Measurements from ENCODE around the gene PNMA3.
"Not testable (repeated sequence)": the region's sequence is repeated elsewhere in the genome, so short reads cannot be mapped to it uniquely, and the experiment has no call there.

The PNMA3 gene, protein sequence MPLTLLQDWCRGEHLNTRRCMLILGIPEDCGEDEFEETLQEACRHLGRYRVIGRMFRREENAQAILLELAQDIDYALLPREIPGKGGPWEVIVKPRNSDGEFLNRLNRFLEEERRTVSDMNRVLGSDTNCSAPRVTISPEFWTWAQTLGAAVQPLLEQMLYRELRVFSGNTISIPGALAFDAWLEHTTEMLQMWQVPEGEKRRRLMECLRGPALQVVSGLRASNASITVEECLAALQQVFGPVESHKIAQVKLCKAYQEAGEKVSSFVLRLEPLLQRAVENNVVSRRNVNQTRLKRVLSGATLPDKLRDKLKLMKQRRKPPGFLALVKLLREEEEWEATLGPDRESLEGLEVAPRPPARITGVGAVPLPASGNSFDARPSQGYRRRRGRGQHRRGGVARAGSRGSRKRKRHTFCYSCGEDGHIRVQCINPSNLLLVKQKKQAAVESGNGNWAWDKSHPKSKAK

GRCh38 chrX:153055871-153056749, at the start of gene PNMA3:
PNMA3 (plus strand) TSS chrX:153056470; CDS start chrX:153057056, 586 bp downstream.
- Histone ChIP-seq H3K4me1 (no peaks in the 10 kb centered on the region), H3K4me3 (no peak within 1 kb of the TSS), H3K9me3 (no peaks in the 10 kb centered on the region), H3K36me3 (replicated peaks) (no peaks in the 10 kb centered on the region), H3K27me3 (ENCODE audit: low read depth) (no peaks in the 10 kb centered on the region)
- DNase-seq (ENCODE audit: low spot score in 2 of 2) = no peak
- in situ Hi-C loops (cut with MboI; ENCODE audit: low sequenced_read_pairs) = no loop called here

DNA sequence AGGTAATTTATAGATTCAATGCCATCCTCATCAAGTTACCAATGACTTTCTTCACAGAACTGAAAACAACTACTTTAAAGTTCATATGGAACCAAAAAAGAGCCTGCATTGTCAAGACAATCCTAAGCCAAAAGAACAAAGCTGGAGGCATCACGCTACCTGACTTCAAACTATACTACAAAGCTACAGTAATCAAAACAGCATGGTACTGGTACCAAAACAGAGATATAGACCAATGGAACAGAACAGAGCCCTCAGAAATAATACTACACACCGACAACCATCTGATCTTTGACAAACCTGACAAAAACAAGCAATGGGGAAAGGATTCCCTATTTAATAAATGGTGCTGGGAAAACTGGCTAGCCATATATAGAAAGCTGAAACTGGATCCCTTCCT, 39.1 kb upstream of the PNMA3 start:
- in situ Hi-C loops (cut with MboI; ENCODE audit: low sequenced_read_pairs); H3K4me1 ChIP-seq; DNase-seq (ENCODE audit: low spot score in 2 of 2); H3K36me3 ChIP-seq (replicated peaks); H3K4me3 ChIP-seq; H3K9me3 ChIP-seq: not testable (repeated sequence)
- peaks cover 13% of the 10 kb centered on the region for H3K27me3 ChIP-seq (ENCODE audit: low read depth)

DNA sequence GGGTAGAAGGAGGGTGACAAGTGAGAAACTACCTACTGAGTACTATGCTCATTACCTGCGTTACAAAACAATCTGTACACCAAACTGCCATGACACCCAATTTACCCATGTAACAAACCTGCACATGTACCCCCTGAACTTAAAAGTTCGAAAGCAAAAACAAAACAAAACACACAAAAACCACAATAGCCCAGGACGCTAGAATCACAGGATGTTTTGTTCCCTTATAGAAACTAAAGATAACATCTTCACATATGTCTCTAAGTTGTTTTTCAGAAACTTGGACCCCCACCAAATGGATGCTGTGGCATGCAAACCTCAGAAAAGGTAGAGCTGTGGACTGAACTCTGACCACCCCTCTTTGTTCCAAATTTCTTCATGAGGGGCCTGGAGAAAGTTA, 37.1 kb upstream of the PNMA3 start:
- Histone ChIP-seq H3K36me3 (replicated peaks) (no peaks in the 10 kb centered on the region), H3K4me3 (no peak overlapping the region), H3K27me3 (ENCODE audit: low read depth) (peaks cover 6% of the 10 kb centered on the region), H3K4me1 (no peaks in the 10 kb centered on the region), H3K9me3 (no peaks in the 10 kb centered on the region)
- DNase-seq (ENCODE audit: low spot score in 2 of 2) = no peak
- in situ Hi-C loops (cut with MboI; ENCODE audit: low sequenced_read_pairs) = no loop called here

- DNase-seq (ENCODE audit: low spot score in 2 of 2); H3K4me1 ChIP-seq; H3K4me3 ChIP-seq; H3K27me3 ChIP-seq (ENCODE audit: low read depth); H3K9me3 ChIP-seq; H3K36me3 ChIP-seq (replicated peaks); in situ Hi-C loops (cut with MboI; ENCODE audit: low sequenced_read_pairs): not testable (repeated sequence)
These were observed 29.8 kb upstream of the PNMA3 start for GRCh38 chrX:153026501-153026900.

DNA sequence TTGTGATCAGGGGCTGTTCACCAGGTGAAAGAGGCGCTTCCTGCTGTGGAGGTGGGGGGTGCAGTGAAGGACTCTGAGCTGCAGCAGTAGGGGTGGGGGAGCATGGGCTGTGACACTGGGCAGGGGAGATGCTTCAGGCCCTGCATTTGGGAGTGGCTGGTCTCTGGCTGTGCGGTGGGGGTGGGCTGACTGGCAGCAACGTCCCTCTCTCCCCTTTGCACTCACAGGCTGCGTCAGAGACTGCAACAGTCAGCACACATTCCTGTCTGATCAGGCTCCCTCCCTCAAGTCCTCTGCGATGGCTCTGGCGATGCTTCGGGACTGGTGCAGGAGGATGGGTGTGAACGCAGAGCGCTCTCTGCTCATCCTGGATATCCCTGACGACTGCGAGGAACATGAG, 27.8 kb upstream of the PNMA3 start:
- in situ Hi-C loops (cut with MboI; ENCODE audit: low sequenced_read_pairs); H3K4me3 ChIP-seq; H3K36me3 ChIP-seq (replicated peaks); H3K9me3 ChIP-seq; H3K27me3 ChIP-seq (ENCODE audit: low read depth); DNase-seq (ENCODE audit: low spot score in 2 of 2); H3K4me1 ChIP-seq: not testable (repeated sequence)

DNA sequence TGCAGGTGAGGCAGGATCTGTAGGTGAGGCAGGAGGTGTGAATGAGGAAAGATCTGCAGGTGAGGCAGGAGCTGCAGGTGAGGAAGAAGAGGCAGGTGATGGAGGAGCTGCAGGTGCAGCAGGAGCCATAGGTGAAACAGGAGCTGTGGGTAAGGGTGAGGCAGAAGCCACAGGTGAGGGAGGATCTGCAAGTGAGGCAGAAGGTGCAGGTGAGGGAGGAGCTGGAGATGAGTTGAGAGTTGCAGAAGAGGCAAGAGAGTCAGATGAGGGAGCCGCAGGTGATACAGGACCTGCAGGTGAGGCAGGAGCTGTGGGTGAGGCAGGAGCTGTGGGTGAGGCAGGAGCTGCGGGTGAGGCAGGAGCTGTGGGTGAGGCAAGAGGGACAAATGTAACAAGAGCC, 27.1 kb upstream of the PNMA3 start:
- no peaks in the 10 kb centered on the region for H3K27me3 ChIP-seq (ENCODE audit: low read depth)
- H3K4me1 ChIP-seq = peaks cover 4% of the 10 kb centered on the region; the same call in 1 of the 2 replicates
- no peaks in the 10 kb centered on the region; the same call in 1 of the 2 replicates for H3K9me3 ChIP-seq
- H3K4me3 ChIP-seq = no peak overlapping the region
- no peak for DNase-seq (ENCODE audit: low spot score in 2 of 2)
- no peaks in the 10 kb centered on the region for H3K36me3 ChIP-seq (replicated peaks)
- in situ Hi-C loops (cut with MboI; ENCODE audit: low sequenced_read_pairs) = no loop called here

- Histone ChIP-seq H3K4me3 (no peak overlapping the region), H3K4me1 (peaks cover 4% of the 10 kb centered on the region; the same call in 1 of the 2 replicates), H3K27me3 (ENCODE audit: low read depth) (no peaks in the 10 kb centered on the region), H3K36me3 (replicated peaks) (no peaks in the 10 kb centered on the region), H3K9me3 (no peaks in the 10 kb centered on the region; the same call in 1 of the 2 replicates)
- in situ Hi-C loops (cut with MboI; ENCODE audit: low sequenced_read_pairs) = loop anchor here (5.0 to 10.0 kb wide), 2 partner anchors 477 to 635 kb away; no protein-coding TSS in a partner anchor
- no peak for DNase-seq (ENCODE audit: low spot score in 2 of 2)
These were observed 26.4 kb upstream of the PNMA3 start for GRCh38 chrX:153029875-153030274.

DNA sequence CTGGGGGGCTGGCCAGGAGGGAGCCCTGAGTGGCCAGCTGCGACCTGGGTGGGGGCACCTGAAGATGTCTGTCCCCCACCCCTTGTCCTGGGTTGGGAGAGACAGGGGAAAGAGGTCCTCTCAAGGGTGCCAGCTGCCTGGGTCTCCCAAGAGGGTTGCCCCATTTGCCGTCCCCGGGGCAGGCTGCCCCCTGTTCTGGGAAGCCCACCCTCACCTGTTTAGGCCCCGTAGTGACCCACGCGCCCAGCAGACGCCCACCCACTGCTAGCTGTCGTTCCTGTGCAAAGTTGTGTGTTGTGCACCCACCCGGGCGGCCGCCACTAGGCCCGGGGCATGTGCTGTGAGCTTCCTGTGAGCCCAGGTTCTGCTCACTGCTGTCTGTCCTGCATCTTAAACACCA, 25.5 kb upstream of the PNMA3 start:
- no peak for DNase-seq (ENCODE audit: low spot score in 2 of 2)
- in situ Hi-C loops (cut with MboI; ENCODE audit: low sequenced_read_pairs) = loop anchor here (5.0 to 10.0 kb wide), 2 partner anchors 476 to 634 kb away; no protein-coding TSS in a partner anchor
- Histone ChIP-seq H3K36me3 (replicated peaks) (no peaks in the 10 kb centered on the region), H3K9me3 (no peaks in the 10 kb centered on the region; the same call in 1 of the 2 replicates), H3K27me3 (ENCODE audit: low read depth) (no peaks in the 10 kb centered on the region), H3K4me3 (no peak overlapping the region), H3K4me1 (peaks cover 4% of the 10 kb centered on the region; the same call in 1 of the 2 replicates)

- peak; percentile 36 to 87 for DNase-seq (ENCODE audit: low spot score in 2 of 2)
- Histone ChIP-seq H3K27me3 (ENCODE audit: low read depth) (no peaks in the 10 kb centered on the region), H3K36me3 (replicated peaks) (no peaks in the 10 kb centered on the region), H3K9me3 (no peaks in the 10 kb centered on the region; the same call in 1 of the 2 replicates), H3K4me1 (peaks cover 4% of the 10 kb centered on the region; the same call in 1 of the 2 replicates), H3K4me3 (no peak overlapping the region; the same call in 1 of the 2 replicates)
- in situ Hi-C loops (cut with MboI; ENCODE audit: low sequenced_read_pairs) = loop anchor here (5.0 to 10.0 kb wide), 2 partner anchors 475 to 632 kb away; no protein-coding TSS in a partner anchor
These were observed 23.7 kb upstream of the PNMA3 start for GRCh38 chrX:153032397-153033118.

DNA sequence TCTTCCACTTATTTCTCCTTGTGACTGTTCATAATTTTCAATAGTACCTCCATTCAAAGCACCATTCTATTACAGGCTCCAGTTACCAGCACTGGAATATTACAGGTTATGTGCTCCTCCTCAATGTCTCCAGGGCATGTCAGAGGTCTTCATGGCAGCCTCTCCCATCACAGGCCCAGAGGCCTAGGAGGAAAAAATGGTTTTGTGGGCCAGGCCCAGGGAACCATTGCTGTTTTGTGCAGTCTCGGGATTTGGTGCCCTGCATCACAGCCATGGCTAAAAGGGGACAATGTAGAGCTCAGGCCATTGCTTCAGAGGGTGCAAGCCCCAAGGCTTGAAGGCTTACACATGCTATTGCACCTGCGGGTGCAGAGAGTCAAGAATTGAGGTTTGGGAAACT, 7.2 kb upstream of the PNMA3 start:
- no peaks in the 10 kb centered on the region for H3K4me1 ChIP-seq
- in situ Hi-C loops (cut with MboI; ENCODE audit: low sequenced_read_pairs) = no loop called here
- DNase-seq (ENCODE audit: low spot score in 2 of 2) = no peak
- H3K27me3 ChIP-seq (ENCODE audit: low read depth) = no peaks in the 10 kb centered on the region
- H3K36me3 ChIP-seq (replicated peaks) = no peaks in the 10 kb centered on the region
- no peak overlapping the region for H3K4me3 ChIP-seq
- H3K9me3 ChIP-seq = peaks cover 10% of the 10 kb centered on the region

GRCh38 chrX:153052534-153052933, 3.7 kb upstream of the PNMA3 start:
- in situ Hi-C loops (cut with MboI; ENCODE audit: low sequenced_read_pairs) = no loop called here
- peaks cover 10% of the 10 kb centered on the region for H3K9me3 ChIP-seq
- no peak for DNase-seq (ENCODE audit: low spot score in 2 of 2)

GRCh38 chrX:153057281-153057680, 1.0 kb downstream of the PNMA3 start:
- Histone ChIP-seq H3K36me3 (replicated peaks) (no peaks in the 10 kb centered on the region), H3K4me3 (no peak overlapping the region), H3K27me3 (ENCODE audit: low read depth) (no peaks in the 10 kb centered on the region), H3K4me1 (no peaks in the 10 kb centered on the region), H3K9me3 (no peaks in the 10 kb centered on the region)
- no peak for DNase-seq (ENCODE audit: low spot score in 2 of 2)
- in situ Hi-C loops (cut with MboI; ENCODE audit: low sequenced_read_pairs) = no loop called here

More at GRCh38 chrX:153052534-153052933, 3.7 kb upstream of the PNMA3 start:
- H3K4me3 ChIP-seq = no peak overlapping the region
- H3K36me3 ChIP-seq (replicated peaks) = no peaks in the 10 kb centered on the region
- H3K4me1 ChIP-seq = no peaks in the 10 kb centered on the region
- H3K27me3 ChIP-seq (ENCODE audit: low read depth) = no peaks in the 10 kb centered on the region
